Panc1 (cell line): ENCODE results near the gene TXNRD3. TPM values are rescaled to one million over a fixed set of nuclear protein-coding genes. Genes with fewer than 3 reads are reported as not detected.

Experiments
- ATAC-seq: fragments of 200-7000 bp; cut with Tn5 transposase; 2 replicates; pipeline ENCODE4 v1.9.1; 2020; ENCODE audit warnings: mild to moderate bottlenecking, moderate library complexity
- BruUV-seq: library from RNA; stranded (reverse); fragments of 400-500 nt; replicated peaks from 2 replicates; lab custom pipeline; 2021; lab: Mats Ljungman, UMichigan
- CTCF ChIA-PET: fragments of 300-600 bp; sonication (Branson Sonifier 250); formaldehyde crosslinking; loops from one replicate; lab custom pipeline; 2022; ENCODE audit warnings: antibody characterized with exemption; lab: Charles Lee
- POLR2A ChIA-PET: fragments of 300-600 bp; sonication (Branson Sonifier 250); formaldehyde crosslinking; loops from one replicate; lab custom pipeline; 2022; ENCODE audit warnings: antibody characterized with exemption; lab: Charles Lee
- DNase-seq: peaks from one replicate; pipeline ENCODE4 v3.0.0-alpha.2; 2010; ENCODE audit warnings: low read depth, low spot score
- H3K27ac ChIP-seq: 2 replicates; pipeline ENCODE4 v1.5.1; 2011; ENCODE audit warnings: mild to moderate bottlenecking, low read length, inconsistent platforms
- H3K27me3 ChIP-seq: fragments of 200-500 bp; sonication (Bioruptor generic); 2 replicates; pipeline ENCODE4 v1.6.0; 2014; ENCODE audit warnings: low read length, inconsistent platforms; ENCODE audit not compliant: control insufficient read depth, insufficient read depth
- H3K36me3 ChIP-seq: fragments of 200-500 bp; sonication (Bioruptor generic); 2 replicates; pipeline ENCODE4 v1.5.1; 2014; ENCODE audit warnings: inconsistent platforms, mild to moderate bottlenecking, low read length, moderate library complexity; ENCODE audit not compliant: control insufficient read depth, insufficient read depth
- H3K4me1 ChIP-seq: 2 replicates; pipeline ENCODE4 v1.5.1; 2011; ENCODE audit warnings: inconsistent platforms, mild to moderate bottlenecking, low read length, moderate library complexity; ENCODE audit not compliant: control insufficient read depth, insufficient read depth
- H3K4me3 ChIP-seq, 2 experiments: 2 replicates each; pipeline ENCODE4 v1.5.1; 2011 to 2012; ENCODE audit warnings: low read depth in 2 of 2, low read length in 2 of 2, mild to moderate bottlenecking in 2 of 2, inconsistent platforms in 1 of 2, moderate library complexity in 1 of 2
- H3K9me3 ChIP-seq: fragments of 200-500 bp; sonication (Bioruptor generic); 2 replicates; pipeline ENCODE4 v1.5.1; 2014; ENCODE audit warnings: low read depth, mild to moderate bottlenecking, inconsistent platforms, low read length, moderate library complexity; ENCODE audit not compliant: control insufficient read depth, insufficient read depth
- CTCF ChIP-seq: fragments of 450-650 bp; IDR thresholded peaks from 2 replicates; pipeline ENCODE4 v1.5.1; 2017; ENCODE audit warnings: mild to moderate bottlenecking
- POLR2AphosphoS5 ChIP-seq: IDR thresholded peaks from 2 replicates; pipeline ENCODE4 v1.6.1; 2012; ENCODE audit warnings: mild to moderate bottlenecking, low read depth, low read length, moderate library complexity
- SIN3A ChIP-seq: IDR thresholded peaks from 2 replicates; pipeline ENCODE4 v1.6.1; 2012; ENCODE audit warnings: low read depth, mild to moderate bottlenecking, low read length, moderate library complexity, borderline replicate concordance; ENCODE audit not compliant: insufficient read depth
- TCF7L2 ChIP-seq: IDR thresholded peaks from 2 replicates; pipeline ENCODE4 v1.6.1; 2011; ENCODE audit warnings: mild to moderate bottlenecking, low read depth, low read length, inconsistent platforms
- in situ Hi-C: cut with HindIII; loops from 2 replicates; pipeline ENCODE4 v1.10.0; 2016; ENCODE audit warnings: low sequenced_read_pairs, low pct_unique_long_range_greater_than_20kb
- intact Hi-C: fragments of 100-400 bp; cut with micrococcal nuclease; formaldehyde crosslinking; loops from one replicate; pipeline ENCODE4 v1.10.0; 2022; ENCODE audit not compliant: unreplicated experiment
- total RNA-seq: library from RNA; stranded (reverse); gene quantifications from one replicate; pipeline ENCODE4 v1.2.1, GENCODE V29; 2021; ENCODE audit not compliant: unreplicated experiment
- TF ChIP-seq, protein P1 (sequence below), 2 experiments: IDR thresholded peaks; 2 replicates each; pipeline ENCODE4 v1.6.1; 2011 to 2012; ENCODE audit warnings: low read depth in 2 of 2, control low read depth in 1 of 2, low read length in 1 of 2, mild to moderate bottlenecking in 1 of 2, moderate library complexity in 1 of 2; ENCODE audit not compliant: insufficient read depth in 1 of 2

The TXNRD3 gene
- total RNA-seq, 1 experiment from 2014 or later = 17.2 TPM

GRCh38 chr3:126557761-126558160, 97.2 kb downstream of the TXNRD3 start:
- Histone ChIP-seq H3K36me3 (no peaks in the 10 kb centered on the region), H3K27me3 (peaks cover 2% of the 10 kb centered on the region; the same call in 1 of the 2 replicates), H3K27ac (no peak overlapping the region), H3K4me3 (no peak overlapping the region), H3K4me1 (no peaks in the 10 kb centered on the region), H3K9me3 (no peaks in the 10 kb centered on the region)
- TF ChIP-seq POLR2AphosphoS5 (no peak), SIN3A (no peak), TCF7L2 (no peak), CTCF (no peak)
- TF ChIP-seq, protein P1, sequence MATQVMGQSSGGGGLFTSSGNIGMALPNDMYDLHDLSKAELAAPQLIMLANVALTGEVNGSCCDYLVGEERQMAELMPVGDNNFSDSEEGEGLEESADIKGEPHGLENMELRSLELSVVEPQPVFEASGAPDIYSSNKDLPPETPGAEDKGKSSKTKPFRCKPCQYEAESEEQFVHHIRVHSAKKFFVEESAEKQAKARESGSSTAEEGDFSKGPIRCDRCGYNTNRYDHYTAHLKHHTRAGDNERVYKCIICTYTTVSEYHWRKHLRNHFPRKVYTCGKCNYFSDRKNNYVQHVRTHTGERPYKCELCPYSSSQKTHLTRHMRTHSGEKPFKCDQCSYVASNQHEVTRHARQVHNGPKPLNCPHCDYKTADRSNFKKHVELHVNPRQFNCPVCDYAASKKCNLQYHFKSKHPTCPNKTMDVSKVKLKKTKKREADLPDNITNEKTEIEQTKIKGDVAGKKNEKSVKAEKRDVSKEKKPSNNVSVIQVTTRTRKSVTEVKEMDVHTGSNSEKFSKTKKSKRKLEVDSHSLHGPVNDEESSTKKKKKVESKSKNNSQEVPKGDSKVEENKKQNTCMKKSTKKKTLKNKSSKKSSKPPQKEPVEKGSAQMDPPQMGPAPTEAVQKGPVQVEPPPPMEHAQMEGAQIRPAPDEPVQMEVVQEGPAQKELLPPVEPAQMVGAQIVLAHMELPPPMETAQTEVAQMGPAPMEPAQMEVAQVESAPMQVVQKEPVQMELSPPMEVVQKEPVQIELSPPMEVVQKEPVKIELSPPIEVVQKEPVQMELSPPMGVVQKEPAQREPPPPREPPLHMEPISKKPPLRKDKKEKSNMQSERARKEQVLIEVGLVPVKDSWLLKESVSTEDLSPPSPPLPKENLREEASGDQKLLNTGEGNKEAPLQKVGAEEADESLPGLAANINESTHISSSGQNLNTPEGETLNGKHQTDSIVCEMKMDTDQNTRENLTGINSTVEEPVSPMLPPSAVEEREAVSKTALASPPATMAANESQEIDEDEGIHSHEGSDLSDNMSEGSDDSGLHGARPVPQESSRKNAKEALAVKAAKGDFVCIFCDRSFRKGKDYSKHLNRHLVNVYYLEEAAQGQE (IDR thresholded peaks at IDR 0.05; ENCODE audit: insufficient read depth in 1 of 2, low read depth in 2 of 2, low read length in 1 of 2) = no peak
- ChIA-PET POLR2A (no interaction called here), CTCF (no interaction called here)
- ATAC-seq (no peak), DNase-seq (no peak)
- no TSS peak for BruUV-seq
- intact Hi-C loops (no loop called here), in situ Hi-C loops (no loop called here)

DNA sequence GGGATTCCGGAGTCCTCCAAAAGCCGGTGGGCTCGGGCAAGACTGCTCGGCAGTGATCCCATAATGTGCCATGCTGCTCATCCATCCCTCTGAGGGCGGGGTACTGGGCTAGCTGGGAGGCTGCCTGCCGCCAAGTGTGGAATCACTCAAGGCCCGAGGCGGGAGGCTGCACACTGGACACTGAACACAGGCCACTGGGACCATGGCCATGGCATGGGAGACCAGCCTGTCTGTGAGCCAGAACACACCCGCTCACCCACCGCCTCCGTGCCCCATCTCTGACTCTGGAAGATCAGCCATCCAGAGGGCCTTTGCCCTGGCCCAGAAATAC, 97.5 kb downstream of the TXNRD3 start:
- POLR2A ChIA-PET = no interaction called here
- Histone ChIP-seq H3K9me3 (no peaks in the 10 kb centered on the region), H3K27ac (no peak overlapping the region), H3K27me3 (peaks cover 2% of the 10 kb centered on the region; the same call in 1 of the 2 replicates), H3K36me3 (no peaks in the 10 kb centered on the region), H3K4me3 (no peak overlapping the region), H3K4me1 (no peaks in the 10 kb centered on the region)
- intact Hi-C loops = no loop called here
- no peak for TF ChIP-seq CTCF
- TF ChIP-seq, protein P1 (IDR thresholded peaks at IDR 0.05; ENCODE audit: insufficient read depth in 1 of 2, low read depth in 2 of 2, low read length in 1 of 2) = no peak
- no peak for TF ChIP-seq SIN3A
- TF ChIP-seq TCF7L2 = no peak
- TF ChIP-seq POLR2AphosphoS5 = no peak
- no TSS peak for BruUV-seq
- DNase-seq = no peak
- in situ Hi-C loops = no loop called here
- ATAC-seq = no peak
- CTCF ChIA-PET = no interaction called here

Other genes with a start within 250 kb of the TXNRD3 start
- 33.3 TPM for gene ZXDC, start 179.2 kb downstream of the TXNRD3 start, total RNA-seq
- not detected for gene UROC1, start 137.4 kb downstream of the TXNRD3 start, total RNA-seq
- gene CHST13, start 131.0 kb downstream of the TXNRD3 start, total RNA-seq = 0.64 TPM
- gene C3orf22, start 96.2 kb downstream of the TXNRD3 start, total RNA-seq = not detected
- gene CHCHD6, start 49.1 kb upstream of the TXNRD3 start, total RNA-seq = 31.5 TPM